Right lobe of liver (tissue), 4 donors: ENCODE measurements around the gene MTM1.

ENCODE experiments used
- POLR2A ChIP-seq: fragments of 450-650 bp; IDR thresholded peaks from one replicate; pipeline ENCODE4 v1.6.1; 2017; ENCODE audit warnings: antibody characterized with exemption, mild to moderate bottlenecking
- TF ChIP-seq, protein P1 (sequence below), 4 donors: fragments of 200-600 bp in 3 of 4; fragments of 450-650 bp in 1 of 4; IDR thresholded peaks; one replicate each; pipeline versions ENCODE4 v1.5.1 to v1.8.0; 2016 to 2022; ENCODE audit warnings: antibody characterized with exemption in 4 of 4, mild to moderate bottlenecking in 2 of 4
- donor health status: DM: no; HTN: no; CAD: no.
- donor health status: DM: no; HTN: no; CAD: no.
- donor health status: DM: no; HTN: yes; CAD: no.

DNA sequence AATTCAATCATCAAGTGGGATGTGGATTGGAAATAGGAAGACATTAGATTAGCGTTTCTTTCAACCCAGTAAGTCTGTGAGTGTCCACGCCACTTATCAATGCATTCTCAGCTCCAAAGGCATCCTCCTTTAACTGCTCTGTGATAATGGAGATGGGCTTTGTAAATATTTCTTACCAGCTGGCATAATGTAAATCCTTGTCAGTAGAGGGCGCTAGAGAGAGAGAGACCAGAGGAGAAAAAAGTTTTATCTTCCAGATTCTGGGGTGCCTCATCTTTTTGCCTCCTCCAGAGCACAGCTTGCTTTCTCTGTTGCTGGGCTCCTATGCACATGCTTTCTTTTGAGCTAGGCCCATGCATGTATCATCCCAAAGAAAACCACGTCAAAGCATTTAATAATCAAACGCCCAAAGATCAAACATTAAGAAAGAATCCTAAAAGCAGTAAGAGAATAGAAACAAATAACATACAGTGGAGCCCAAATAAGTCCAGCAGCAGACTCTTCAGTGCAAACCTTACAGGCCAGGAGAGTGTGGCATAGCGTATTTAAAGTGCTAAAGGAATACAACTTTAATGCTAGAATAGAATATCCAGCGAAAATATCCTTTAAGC is 115.2 kb downstream of the MTM1 start:
- TF ChIP-seq, protein P1, sequence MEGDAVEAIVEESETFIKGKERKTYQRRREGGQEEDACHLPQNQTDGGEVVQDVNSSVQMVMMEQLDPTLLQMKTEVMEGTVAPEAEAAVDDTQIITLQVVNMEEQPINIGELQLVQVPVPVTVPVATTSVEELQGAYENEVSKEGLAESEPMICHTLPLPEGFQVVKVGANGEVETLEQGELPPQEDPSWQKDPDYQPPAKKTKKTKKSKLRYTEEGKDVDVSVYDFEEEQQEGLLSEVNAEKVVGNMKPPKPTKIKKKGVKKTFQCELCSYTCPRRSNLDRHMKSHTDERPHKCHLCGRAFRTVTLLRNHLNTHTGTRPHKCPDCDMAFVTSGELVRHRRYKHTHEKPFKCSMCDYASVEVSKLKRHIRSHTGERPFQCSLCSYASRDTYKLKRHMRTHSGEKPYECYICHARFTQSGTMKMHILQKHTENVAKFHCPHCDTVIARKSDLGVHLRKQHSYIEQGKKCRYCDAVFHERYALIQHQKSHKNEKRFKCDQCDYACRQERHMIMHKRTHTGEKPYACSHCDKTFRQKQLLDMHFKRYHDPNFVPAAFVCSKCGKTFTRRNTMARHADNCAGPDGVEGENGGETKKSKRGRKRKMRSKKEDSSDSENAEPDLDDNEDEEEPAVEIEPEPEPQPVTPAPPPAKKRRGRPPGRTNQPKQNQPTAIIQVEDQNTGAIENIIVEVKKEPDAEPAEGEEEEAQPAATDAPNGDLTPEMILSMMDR (IDR thresholded peaks at IDR 0.05) = peak; percentile 47 to 64 (median 60)
- TF ChIP-seq POLR2A = no peak
